Adrenal gland (tissue), 12 donors: Measurements from ENCODE around the gene PRPF19. TPM values are rescaled to one million over a fixed set of nuclear protein-coding genes. Genes with fewer than 3 reads are reported as not detected.
A peak's percentile ranks its signal among the peaks of the same experiment; 100 is the strongest.

ENCODE experiments used
- DNase-seq, 7 donors: peaks; one replicate each; pipeline ENCODE4 v3.0.0-alpha.2; 2019 to 2020
- H3K27ac ChIP-seq, 5 donors: fragments of 200-600 bp; sonication (generic) in 4 of 5; 1 replicate in 3 of 5; 2 replicates in 2 of 5; pipeline versions ENCODE4 v1.5.1 to v1.8.0; 2016 to 2020; ENCODE audit warnings: mild to moderate bottlenecking in 1 of 5
- H3K27me3 ChIP-seq: fragments of 200-600 bp; 2 replicates; pipeline ENCODE4 v1.8.0; 2021
- H3K36me3 ChIP-seq, 2 donors: fragments of 200-600 bp; replicated peaks in 1 of 2; 1 replicate in 1 of 2; 2 replicates in 1 of 2; pipeline versions ENCODE4 v1.5.1 to v1.8.0; 2018 to 2022
- H3K4me1 ChIP-seq, 2 donors: fragments of 200-600 bp; replicated peaks in 1 of 2; 1 replicate in 1 of 2; 2 replicates in 1 of 2; pipeline versions ENCODE4 v1.5.1 to v1.8.0; 2018 to 2021
- H3K4me3 ChIP-seq, 4 donors: fragments of 200-600 bp; sonication (generic) in 3 of 4; one replicate each; pipeline ENCODE4 v1.5.1; 2016 to 2018
- H3K9me3 ChIP-seq, 3 donors: fragments of 200-600 bp; sonication (generic) in 1 of 3; replicated peaks in 1 of 3; 1 replicate in 2 of 3; 2 replicates in 1 of 3; pipeline versions ENCODE4 v1.5.1 to v1.8.0; 2016 to 2021
- POLR2A ChIP-seq, 2 donors: fragments of 450-650 bp; IDR thresholded peaks; one replicate each; pipeline ENCODE4 v1.6.1; 2017; ENCODE audit warnings: antibody characterized with exemption in 2 of 2, mild to moderate bottlenecking in 2 of 2, moderate library complexity in 1 of 2
- WGBS, 4 donors: extraction: QIAGEN DNeasy Blood & Tissue Kit in 2 of 4; methylation state at CpG; one replicate each; pipeline versions ENCODE4 v1.1.5 to v1.1.7; 2013 to 2017; 5-methylcytosine and 5-hydroxymethylcytosine counted together
- intact Hi-C, 2 donors: fragments of 100-400 bp; cut with DNase I; formaldehyde crosslinking; loops; one replicate each; pipeline versions ENCODE4 v1.14.1 to v1.15.0; 2022 to 2023
- polyA plus RNA-seq, 3 donors: library from polyadenylated mRNA; stranded (reverse); fragments of 200-250 nt in 2 of 3; fragments of 350-450 nt in 1 of 3; fragmentation: Illumina TruSeq in 1 of 3; extraction: RNeasy Lipid Tissue Mini Kit (QIAGEN cat#74804) in 1 of 3; gene quantifications; one replicate each; pipeline ENCODE4 v1.2.3, GENCODE V29; 2013 to 2014
- total RNA-seq, 9 donors: library from RNA; depleted of rRNA in 4 of 9; stranded (reverse); fragments of >200 nt in 4 of 9; fragments of 120-200 nt in 1 of 9; fragmentation: NEBNext Ultra II Directional in 1 of 9; extraction: Animal tissue kit (Norgen Biotek cat#: 25700) in 1 of 9; gene quantifications; one replicate each; pipeline versions ENCODE4 v1.1.0 to v1.2.4, GENCODE V29; 2013 to 2023
- TF ChIP-seq, protein P1 (sequence below), 6 experiments: fragments of 450-650 bp in 4 of 6; fragments of 200-600 bp in 2 of 6; sonication (generic) in 1 of 6; IDR thresholded peaks; 1 replicate in 5 of 6; 2 replicates in 1 of 6; pipeline versions ENCODE4 v1.5.1 to v1.8.0; 2016 to 2021; ENCODE audit warnings: antibody characterized with exemption in 6 of 6, mild to moderate bottlenecking in 2 of 6, moderate library complexity in 1 of 6
- donor health status: healthy with polysubstance abuse.
- donor health status: Bipolar disorder and iron deficiency.
- donor health status: DM: yes; HTN: yes; CAD: no.
- donor health status: DM: no; HTN: no; CAD: no.
- donor health status: DM: no; HTN: no; CAD: no.
- donor health status: DM: yes; HTN: yes; CAD: no.

PRPF19 gene
- total and polyA plus RNA-seq, 12 donors = 45.5 to 129 (median 100.0) TPM

DNA sequence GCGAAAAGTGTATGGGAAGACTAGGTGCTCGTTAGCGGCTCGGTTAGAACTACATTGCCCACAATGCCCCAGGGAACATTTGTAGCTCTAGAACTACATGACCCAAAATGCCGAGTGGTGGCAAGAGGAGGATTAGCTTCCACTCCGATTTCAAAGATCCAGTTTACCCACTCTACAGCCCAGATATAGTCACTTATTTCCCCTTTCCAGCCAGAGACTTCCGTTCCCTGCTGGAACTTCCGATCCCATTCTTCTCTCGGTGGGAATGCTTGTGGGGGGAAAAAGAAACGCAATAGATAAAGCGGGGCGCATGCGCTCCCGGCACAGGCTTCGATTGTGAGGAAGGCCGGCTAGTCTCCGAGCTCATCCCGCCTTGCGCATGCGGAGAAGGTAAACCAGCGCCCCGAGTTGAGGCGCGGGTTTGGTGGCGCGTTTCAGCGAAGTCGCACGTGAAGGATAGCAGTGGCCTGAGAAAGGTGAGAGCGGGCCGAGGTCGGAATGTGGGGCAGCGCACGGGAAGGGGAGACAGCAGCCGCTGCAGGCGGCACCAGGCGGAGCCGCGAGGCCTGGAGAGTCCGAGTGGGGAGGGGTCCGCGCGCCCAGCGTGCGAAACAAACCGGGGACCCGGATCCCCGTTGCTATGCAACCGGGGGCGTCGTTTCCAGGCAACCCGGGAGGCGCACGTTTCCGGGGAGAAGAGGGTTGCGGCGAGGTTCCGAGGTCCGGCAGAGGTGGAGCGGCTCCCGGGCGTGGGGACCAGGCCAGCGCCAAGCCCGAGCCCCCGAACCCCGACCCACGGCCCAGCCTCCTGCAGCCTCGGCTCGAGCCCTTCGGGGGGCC lies 7.6 kb upstream of the PRPF19 start, which contains the start of gene TMEM109:
TSS of gene TMEM109 (plus strand) at position 366 of the 840 bp plus-strand sequence. CDS start 5,536 bp downstream, outside the sequence.
- Histone ChIP-seq H3K4me1 (peaks cover 22 to 42% of the 10 kb centered on the region in 2 donors), H3K27ac (peak within 1 kb of the TSS; percentile 64 to 96 (median 87)), H3K27me3 (no peaks in the 10 kb centered on the region), H3K9me3 (no peaks in the 10 kb centered on the region), H3K36me3 (no peaks in the 10 kb centered on the region), H3K4me3 (peak within 1 kb of the TSS in 3 of 4 donors; percentile 35 to 67 (median 58))
- peak; percentile 85 to 93 (median 88) for DNase-seq
- TF ChIP-seq, protein P1, sequence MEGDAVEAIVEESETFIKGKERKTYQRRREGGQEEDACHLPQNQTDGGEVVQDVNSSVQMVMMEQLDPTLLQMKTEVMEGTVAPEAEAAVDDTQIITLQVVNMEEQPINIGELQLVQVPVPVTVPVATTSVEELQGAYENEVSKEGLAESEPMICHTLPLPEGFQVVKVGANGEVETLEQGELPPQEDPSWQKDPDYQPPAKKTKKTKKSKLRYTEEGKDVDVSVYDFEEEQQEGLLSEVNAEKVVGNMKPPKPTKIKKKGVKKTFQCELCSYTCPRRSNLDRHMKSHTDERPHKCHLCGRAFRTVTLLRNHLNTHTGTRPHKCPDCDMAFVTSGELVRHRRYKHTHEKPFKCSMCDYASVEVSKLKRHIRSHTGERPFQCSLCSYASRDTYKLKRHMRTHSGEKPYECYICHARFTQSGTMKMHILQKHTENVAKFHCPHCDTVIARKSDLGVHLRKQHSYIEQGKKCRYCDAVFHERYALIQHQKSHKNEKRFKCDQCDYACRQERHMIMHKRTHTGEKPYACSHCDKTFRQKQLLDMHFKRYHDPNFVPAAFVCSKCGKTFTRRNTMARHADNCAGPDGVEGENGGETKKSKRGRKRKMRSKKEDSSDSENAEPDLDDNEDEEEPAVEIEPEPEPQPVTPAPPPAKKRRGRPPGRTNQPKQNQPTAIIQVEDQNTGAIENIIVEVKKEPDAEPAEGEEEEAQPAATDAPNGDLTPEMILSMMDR (IDR thresholded peaks at IDR 0.05) = peak in 3 of 6 experiments; percentile 17 to 27 (median 20)
- TF ChIP-seq POLR2A (IDR thresholded peaks at IDR 0.05) = peak; percentile 26 to 71
- 0 to 1% (median 0%) methylated on average over 11 to 70 of the region's 70 CpGs for WGBS, 4 donors
- intact Hi-C loops = no loop called here

DNA sequence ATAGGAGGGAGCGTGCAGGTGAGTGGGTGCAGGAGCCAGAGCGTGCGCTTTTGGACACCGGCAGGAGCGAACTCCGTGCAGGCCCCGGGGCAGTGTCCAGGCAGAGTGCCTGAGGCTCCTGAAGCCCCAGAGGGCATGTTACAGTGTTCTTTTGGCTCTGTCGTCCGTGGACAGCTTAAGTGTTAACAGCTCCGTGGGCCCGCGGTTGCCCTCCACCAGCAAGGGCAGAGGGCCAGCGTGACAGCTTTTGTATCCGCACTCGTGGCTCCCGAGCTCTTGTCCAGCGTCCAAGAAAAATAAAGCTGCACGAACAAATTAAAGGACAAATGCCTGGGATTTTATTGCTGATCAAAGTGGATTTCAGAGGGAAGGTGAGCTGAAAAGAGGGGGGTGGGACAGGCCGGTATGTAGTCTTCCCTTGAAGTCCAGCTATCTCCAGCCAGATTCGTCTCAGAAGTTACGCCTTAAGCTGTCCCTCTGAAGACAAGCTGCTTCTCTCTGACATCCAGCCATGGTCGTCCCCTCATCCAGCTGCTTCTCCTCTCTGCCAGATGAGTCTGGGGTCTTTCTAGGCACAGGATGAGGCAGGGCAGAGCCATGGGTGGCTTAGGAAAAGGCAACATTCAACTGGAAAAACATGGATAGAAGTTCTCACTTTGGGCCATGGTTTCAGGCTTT lies 6.6 kb upstream of the PRPF19 start:
- DNase-seq = no peak
- H3K4me1 ChIP-seq = peaks cover 18 to 33% of the 10 kb centered on the region in 2 donors
- 53 to 80% (median 62%) methylated on average over 15 to 22 of the region's 22 CpGs for WGBS, 4 donors
- intact Hi-C loops = no loop called here
- no peaks in the 10 kb centered on the region for H3K9me3 ChIP-seq
- no peaks in the 10 kb centered on the region for H3K27me3 ChIP-seq
- peak overlapping the region in 4 of 5 donors; percentile 64 to 96 (median 84) for H3K27ac ChIP-seq
- H3K4me3 ChIP-seq = peak overlapping the region in 1 of 4 donors; percentile 67
- TF ChIP-seq POLR2A (IDR thresholded peaks at IDR 0.05) = no peak
- TF ChIP-seq, protein P1 (IDR thresholded peaks at IDR 0.05) = no peak
- H3K36me3 ChIP-seq = no peaks in the 10 kb centered on the region

DNA sequence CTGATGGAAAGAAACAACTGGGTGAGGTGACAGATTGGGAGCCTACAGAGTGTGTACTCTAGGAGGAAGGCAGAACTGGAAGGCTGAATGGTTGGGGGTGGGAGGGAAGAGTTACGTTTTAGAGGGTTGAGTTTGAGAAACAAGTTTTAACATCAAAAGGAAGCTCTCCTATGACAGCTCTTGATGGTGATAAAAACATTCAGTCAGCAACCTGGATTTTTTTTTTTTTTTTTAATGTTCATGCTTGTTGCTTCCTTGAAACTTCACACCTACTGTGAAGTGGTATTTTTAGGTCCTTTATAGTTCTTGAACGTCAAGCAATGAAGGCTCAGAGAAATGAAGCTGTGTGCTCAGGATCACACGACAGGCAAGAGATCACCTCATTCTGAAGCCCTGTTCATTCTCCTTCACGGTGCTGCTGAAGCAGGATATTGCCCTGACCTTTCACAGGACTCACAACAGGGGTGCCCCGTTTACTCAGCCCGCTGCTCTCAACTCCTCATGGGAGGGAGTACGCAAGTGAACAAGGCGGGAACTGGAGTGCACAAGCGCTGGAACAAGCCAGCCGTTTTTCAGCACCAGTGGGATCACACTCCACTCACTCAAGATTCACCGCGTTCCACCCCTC lies 6.0 kb upstream of the PRPF19 start:
- DNase-seq = no peak
- H3K9me3 ChIP-seq = no peaks in the 10 kb centered on the region
- no peaks in the 10 kb centered on the region for H3K27me3 ChIP-seq
- peaks cover 18 to 33% of the 10 kb centered on the region in 2 donors for H3K4me1 ChIP-seq
- H3K4me3 ChIP-seq = no peak overlapping the region
- 45 to 69% (median 65%) methylated on average over 5 to 12 of the region's 12 CpGs for WGBS, 4 donors
- H3K36me3 ChIP-seq = no peaks in the 10 kb centered on the region
- intact Hi-C loops = no loop called here
- H3K27ac ChIP-seq = no peak overlapping the region
- TF ChIP-seq POLR2A (IDR thresholded peaks at IDR 0.05) = no peak
- TF ChIP-seq, protein P1 (IDR thresholded peaks at IDR 0.05) = no peak
